HG03442 (cell line): Measurements from ENCODE around the gene LCTL.
"Not testable (repeated sequence)": the region's sequence is repeated elsewhere in the genome, so short reads cannot be mapped to it uniquely, and the experiment has no call there.

Experiments used
- ATAC-seq: cut with Tn5 transposase; IDR thresholded peaks from one replicate; pipeline ENCODE4 v1.9.1; 2021; ENCODE audit warnings: mild to moderate bottlenecking, moderate library complexity; ENCODE audit not compliant: unreplicated experiment

LCTL gene

DNA sequence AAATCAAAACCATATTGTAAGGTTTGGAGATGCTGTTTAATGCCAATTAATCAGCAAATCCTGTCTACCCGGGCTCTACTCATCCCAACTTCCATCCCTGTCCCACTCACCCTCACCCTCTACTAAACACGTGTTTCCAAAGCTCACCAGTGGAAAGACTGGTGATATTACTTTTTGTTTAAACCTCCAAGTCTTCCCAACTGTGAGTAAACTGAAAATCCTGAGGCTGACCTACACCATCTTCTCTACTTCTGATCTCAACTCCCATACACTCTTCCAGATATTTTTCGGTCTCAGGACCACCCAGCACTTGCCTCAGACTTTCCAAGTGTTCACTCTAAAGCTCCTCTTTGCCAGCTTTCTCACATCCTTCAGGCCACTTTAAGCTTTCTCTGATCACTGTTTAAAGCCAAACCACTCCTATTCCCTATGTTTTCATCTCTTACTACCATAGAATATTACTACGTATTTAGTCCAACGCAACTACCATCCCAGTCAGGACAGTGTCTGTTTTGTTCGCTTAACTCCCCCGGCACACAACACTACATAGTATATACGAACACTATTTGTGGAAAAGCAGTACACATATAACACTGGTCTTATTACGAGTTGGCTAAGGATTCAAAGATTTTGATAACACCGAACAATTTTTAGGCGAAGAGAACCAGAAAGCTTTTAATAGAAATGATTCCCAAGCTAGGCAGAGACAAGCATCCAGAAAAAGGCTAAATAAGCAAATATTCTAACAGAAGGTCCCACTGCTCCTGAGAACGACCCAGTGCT, 61.8 kb downstream of the LCTL start:
- ATAC-seq = no peak

- not testable (repeated sequence) for ATAC-seq
These were observed 62.7 kb downstream of the LCTL start for GRCh38 chr15:66503041-66503648.

- ATAC-seq = no peak
These were observed 63.3 kb downstream of the LCTL start for GRCh38 chr15:66502491-66502890.

- not testable (repeated sequence) for ATAC-seq
These were observed 65.5 kb downstream of the LCTL start for GRCh38 chr15:66500346-66500745.

- ATAC-seq = no peak
These were observed 67.1 kb downstream of the LCTL start for GRCh38 chr15:66498501-66499386.
